Measurements from ENCODE around the gene TTC33. TPM values are rescaled to one million over a fixed set of nuclear protein-coding genes. Genes with fewer than 3 reads are reported as not detected.
"Not testable (repeated sequence)": the region's sequence is repeated elsewhere in the genome, so short reads cannot be mapped to it uniquely, and the experiment has no call there.

TTC33 gene
- total and polyA plus RNA-seq, 12 donors: 6.4 to 20.1 (median 17.5) TPM

DNA sequence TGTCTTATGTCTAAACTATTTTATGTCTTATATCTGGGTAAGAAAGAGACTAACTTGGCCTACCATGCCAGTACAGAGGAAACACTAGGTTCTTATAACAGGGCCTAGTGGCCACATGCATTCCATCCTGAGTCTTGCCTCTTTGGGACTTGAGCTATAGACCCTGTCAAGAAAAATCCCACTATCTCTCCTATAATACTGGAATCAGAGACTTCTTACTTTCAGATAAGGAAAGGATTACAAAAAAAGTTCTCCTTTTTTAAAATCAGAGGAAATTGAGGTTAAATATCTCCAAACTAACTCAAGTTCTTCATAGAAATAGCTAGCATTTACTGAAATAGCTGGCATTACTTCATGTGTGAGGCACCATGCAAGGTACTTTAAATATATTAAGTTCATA is 41.8 kb downstream of the TTC33 start:
- Histone ChIP-seq H3K27me3 (no peaks in the 10 kb centered on the region), H3K36me3 (peaks cover 0 to 38% (median 0%) of the 10 kb centered on the region in 9 donors), H3K4me3 (no peak overlapping the region), H3K27ac (no peak overlapping the region), H3K4me1 (peaks cover 0 to 7% (median 0%) of the 10 kb centered on the region in 9 donors), H3K9me3 (peaks cover 0 to 21% (median 0%) of the 10 kb centered on the region in 11 donors)
- TF ChIP-seq, protein P1, sequence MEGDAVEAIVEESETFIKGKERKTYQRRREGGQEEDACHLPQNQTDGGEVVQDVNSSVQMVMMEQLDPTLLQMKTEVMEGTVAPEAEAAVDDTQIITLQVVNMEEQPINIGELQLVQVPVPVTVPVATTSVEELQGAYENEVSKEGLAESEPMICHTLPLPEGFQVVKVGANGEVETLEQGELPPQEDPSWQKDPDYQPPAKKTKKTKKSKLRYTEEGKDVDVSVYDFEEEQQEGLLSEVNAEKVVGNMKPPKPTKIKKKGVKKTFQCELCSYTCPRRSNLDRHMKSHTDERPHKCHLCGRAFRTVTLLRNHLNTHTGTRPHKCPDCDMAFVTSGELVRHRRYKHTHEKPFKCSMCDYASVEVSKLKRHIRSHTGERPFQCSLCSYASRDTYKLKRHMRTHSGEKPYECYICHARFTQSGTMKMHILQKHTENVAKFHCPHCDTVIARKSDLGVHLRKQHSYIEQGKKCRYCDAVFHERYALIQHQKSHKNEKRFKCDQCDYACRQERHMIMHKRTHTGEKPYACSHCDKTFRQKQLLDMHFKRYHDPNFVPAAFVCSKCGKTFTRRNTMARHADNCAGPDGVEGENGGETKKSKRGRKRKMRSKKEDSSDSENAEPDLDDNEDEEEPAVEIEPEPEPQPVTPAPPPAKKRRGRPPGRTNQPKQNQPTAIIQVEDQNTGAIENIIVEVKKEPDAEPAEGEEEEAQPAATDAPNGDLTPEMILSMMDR (IDR thresholded peaks at IDR 0.05): no peak
- DNase-seq (no peak), ATAC-seq (no peak)
- intact Hi-C loops (cut with DNase I): no loop called here

DNA sequence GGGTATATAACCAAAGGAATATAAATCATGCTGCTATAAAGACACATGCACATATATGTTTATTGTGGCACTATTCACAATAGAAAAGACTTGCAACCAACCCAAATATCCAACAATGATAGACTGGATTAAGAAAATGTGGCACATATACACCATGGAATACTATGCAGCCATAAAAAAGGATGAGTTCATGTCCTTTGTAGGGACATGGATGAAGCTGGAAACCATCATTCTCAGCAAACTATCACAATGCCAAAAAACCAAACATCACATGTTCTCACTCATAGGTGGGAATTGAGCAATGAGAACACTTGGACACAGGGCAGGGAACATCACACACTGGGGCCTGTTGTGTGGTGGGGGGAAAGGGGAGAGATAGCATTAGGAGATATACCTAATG is 45.2 kb downstream of the TTC33 start:
- ATAC-seq; H3K27ac ChIP-seq; DNase-seq; H3K4me1 ChIP-seq; H3K27me3 ChIP-seq; H3K4me3 ChIP-seq; intact Hi-C loops (cut with DNase I): not testable (repeated sequence)
- Histone ChIP-seq H3K36me3 (peaks cover 0 to 10% (median 0%) of the 10 kb centered on the region in 9 donors), H3K9me3 (peaks cover 0 to 41% (median 3%) of the 10 kb centered on the region in 11 donors)

DNA sequence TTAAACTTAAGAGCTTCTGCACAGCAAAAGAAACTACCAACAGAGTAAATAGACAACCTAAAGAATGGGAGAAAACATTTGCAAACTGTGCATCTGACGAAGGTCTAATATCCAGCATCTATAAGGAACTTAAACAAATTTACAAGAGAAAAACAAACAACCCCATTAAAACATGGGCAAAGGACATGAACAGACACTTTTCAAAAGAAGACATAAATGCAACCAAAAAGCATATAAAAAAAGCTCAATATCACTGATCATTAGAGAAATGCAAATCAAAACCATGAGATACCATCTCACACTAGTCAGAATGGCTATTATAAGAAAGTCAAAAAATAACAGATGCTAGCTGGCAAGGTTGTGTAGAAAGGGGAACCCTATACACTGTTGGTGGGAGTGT is 50.3 kb downstream of the TTC33 start:
- H3K9me3 ChIP-seq: peaks cover 0 to 81% (median 30%) of the 10 kb centered on the region in 11 donors
- WGBS, 2 donors: 96 to 100% methylated on average over 1 of the region's 1 CpG

DNA sequence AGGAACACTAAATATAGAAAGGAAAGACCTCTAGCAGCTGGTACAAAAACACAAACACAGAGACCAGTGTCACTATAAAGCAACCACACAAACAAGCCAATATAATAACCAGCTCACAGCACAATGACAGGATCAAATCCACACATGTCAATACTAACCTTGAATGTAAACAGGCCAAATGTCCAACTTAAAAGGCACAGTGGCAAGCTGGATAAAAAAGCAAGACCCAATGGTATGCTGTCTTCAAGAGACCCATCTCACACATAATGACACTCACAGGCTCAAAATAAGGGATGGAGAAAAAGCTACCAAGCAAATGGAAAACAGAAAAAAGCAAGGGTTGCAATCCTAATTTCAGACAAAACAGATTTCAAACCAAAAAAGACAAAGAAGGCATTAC is 53.7 kb downstream of the TTC33 start:
- Histone ChIP-seq H3K9me3 (peaks cover 0 to 70% (median 30%) of the 10 kb centered on the region in 11 donors), H3K36me3 (peaks cover 0 to 51% (median 0%) of the 10 kb centered on the region in 9 donors)
- H3K4me3 ChIP-seq; H3K27me3 ChIP-seq; H3K4me1 ChIP-seq; H3K27ac ChIP-seq; intact Hi-C loops (cut with DNase I); DNase-seq; ATAC-seq: not testable (repeated sequence)

More for the DNA sequence above, 50.3 kb downstream of the TTC33 start:
- H3K4me1 ChIP-seq; intact Hi-C loops (cut with DNase I); DNase-seq; ATAC-seq; H3K27ac ChIP-seq; H3K4me3 ChIP-seq; H3K27me3 ChIP-seq: not testable (repeated sequence)
- H3K36me3 ChIP-seq: peaks cover 0 to 18% (median 0%) of the 10 kb centered on the region in 9 donors

DNA sequence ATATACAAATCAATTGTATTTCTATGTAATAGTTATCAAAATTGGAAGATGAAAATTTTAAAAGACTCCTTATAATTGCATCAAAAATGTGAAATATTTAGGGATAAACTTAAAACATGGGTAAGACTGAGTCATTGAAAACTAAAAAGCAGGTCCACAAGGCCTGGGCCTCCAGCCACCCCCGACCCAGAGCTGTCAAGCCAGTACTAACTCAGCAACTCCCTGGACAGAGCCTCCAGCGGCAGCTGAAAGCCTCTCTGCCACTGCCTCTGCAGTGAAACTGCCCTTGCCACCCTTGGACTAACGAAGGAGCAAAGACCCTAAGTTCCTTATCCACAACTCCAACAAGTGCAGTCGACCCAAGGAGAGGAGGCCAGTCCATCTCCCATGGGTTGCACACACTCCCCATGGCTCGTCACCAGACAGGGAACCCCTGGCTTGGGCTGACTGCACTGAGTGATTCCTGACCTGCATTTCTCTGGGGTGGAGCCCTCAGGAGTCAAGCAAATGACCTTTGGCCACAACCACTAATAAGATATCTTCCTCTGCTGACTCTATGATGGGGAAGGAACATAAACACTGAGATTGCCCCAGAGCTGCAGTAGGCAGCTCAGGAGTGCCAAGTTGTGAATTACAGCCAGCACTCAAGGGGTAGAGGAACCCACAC is 55.5 kb downstream of the TTC33 start:
- Histone ChIP-seq H3K4me1 (no peaks in the 10 kb centered on the region), H3K36me3 (peaks cover 0 to 51% (median 0%) of the 10 kb centered on the region in 9 donors), H3K9me3 (peaks cover 0 to 52% (median 24%) of the 10 kb centered on the region in 11 donors), H3K27me3 (no peaks in the 10 kb centered on the region), H3K4me3 (no peak overlapping the region), H3K27ac (no peak overlapping the region)
- WGBS, 2 donors: 80 to 92% methylated on average over 5 of the region's 5 CpGs
- intact Hi-C loops (cut with DNase I): no loop called here
- TF ChIP-seq, protein P1 (IDR thresholded peaks at IDR 0.05): no peak
- DNase-seq (no peak), ATAC-seq (no peak)

DNA sequence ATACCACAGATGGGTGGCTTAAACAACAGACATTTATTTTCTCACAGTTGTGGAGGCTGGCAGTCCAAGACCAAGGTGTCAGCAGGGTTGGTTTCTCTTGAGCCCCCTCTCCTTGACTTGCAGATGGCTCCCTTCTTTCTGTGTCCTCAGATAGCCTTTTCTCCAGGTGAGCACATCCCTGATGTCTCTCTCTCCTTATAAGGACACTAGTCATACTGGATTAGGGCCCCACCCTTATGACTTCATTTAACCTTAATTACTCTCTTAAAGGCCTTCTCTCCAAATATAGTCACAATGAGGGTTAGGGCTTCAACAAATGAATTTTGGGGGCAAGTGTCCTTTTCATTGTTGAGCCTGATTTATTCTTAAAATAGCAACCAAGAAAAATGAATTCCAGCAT is 61.3 kb downstream of the TTC33 start:
- ATAC-seq: no peak
- Histone ChIP-seq H3K4me3 (no peak overlapping the region), H3K4me1 (peaks cover 0 to 17% (median 10%) of the 10 kb centered on the region in 9 donors), H3K27me3 (no peaks in the 10 kb centered on the region), H3K9me3 (peaks cover 0 to 9% (median 0%) of the 10 kb centered on the region in 11 donors), H3K27ac (no peak overlapping the region), H3K36me3 (peaks cover 0 to 73% (median 12%) of the 10 kb centered on the region in 9 donors)
- no peak for DNase-seq
- intact Hi-C loops (cut with DNase I): no loop called here
- TF ChIP-seq, protein P1 (IDR thresholded peaks at IDR 0.05): no peak

Data from heart right ventricle (tissue), 16 donors.